Stimulated activated CD4-positive, alpha-beta T cell treated with anti-CD3 and anti-CD28 coated beads, Interleukin-15, amount 100 ng/mL, for 24 hours (primary cell): ENCODE results near the gene GPBP1L1.

Source experiments
- DNase-seq: peaks from one replicate; pipeline ENCODE4 v3.0.0-alpha.2; 2020

GPBP1L1 gene

GRCh38 chr1:45585496-45586075, 100.7 kb downstream of the GPBP1L1 start:
- DNase-seq = no peak

- DNase-seq = no peak
Measured at GRCh38 chr1:45585110-45585426, 101.3 kb downstream of the GPBP1L1 start.

GRCh38 chr1:45584351-45585109, 101.8 kb downstream of the GPBP1L1 start:
- DNase-seq = peak; percentile 93

GRCh38 chr1:45583666-45584350, 102.5 kb downstream of the GPBP1L1 start, which contains the start of gene NASP:
Gene NASP, plus strand, starts transcription at chr1:45584041. Its CDS starts 106 bp downstream, at chr1:45584147.
- peak; percentile 92 for DNase-seq

- DNase-seq = peak; percentile 96
Measured at GRCh38 chr1:45583264-45583665, 103.1 kb downstream of the GPBP1L1 start.
